H9 (cell line): ENCODE data around the gene MRPL16. TPM values are rescaled to one million over a fixed set of nuclear protein-coding genes. Genes with fewer than 3 reads are reported as not detected.

Experiments
- DNase-seq: peaks from one replicate; pipeline ENCODE4 v3.0.0-alpha.2; 2017
- H2AFZ ChIP-seq: one replicate; pipeline ENCODE4 v1.6.1; 2013; ENCODE audit warnings: mild to moderate bottlenecking, low read length, control low read depth, moderate library complexity
- H2AK5ac ChIP-seq: 2 replicates; pipeline ENCODE4 v1.6.1; 2013; ENCODE audit warnings: low read length, control low read depth, mixed read lengths; ENCODE audit not compliant: insufficient read length
- H2BK120ac ChIP-seq: one replicate; pipeline ENCODE4 v1.6.1; 2013; ENCODE audit warnings: low read depth, mild to moderate bottlenecking, low read length, control low read depth, inconsistent platforms; ENCODE audit not compliant: poor library complexity, severe bottlenecking
- H2BK12ac ChIP-seq: 2 replicates; pipeline ENCODE4 v1.6.1; 2013; ENCODE audit warnings: low read length, control low read depth, mixed read lengths, low read depth; ENCODE audit not compliant: insufficient read length
- H2BK15ac ChIP-seq: 2 replicates; pipeline ENCODE4 v1.6.1; 2013; ENCODE audit warnings: low read depth, low read length, control low read depth
- H2BK20ac ChIP-seq: one replicate; pipeline ENCODE4 v1.6.1; 2013; ENCODE audit warnings: low read depth, mild to moderate bottlenecking, low read length, control low read depth, inconsistent platforms; ENCODE audit not compliant: poor library complexity, severe bottlenecking
- H2BK5ac ChIP-seq: 2 replicates; pipeline ENCODE4 v1.6.1; 2013; ENCODE audit warnings: low read length, control low read depth, mixed read lengths; ENCODE audit not compliant: insufficient read length
- H3K14ac ChIP-seq: 2 replicates; pipeline ENCODE4 v1.6.1; 2013; ENCODE audit warnings: low read length, control low read depth; ENCODE audit not compliant: insufficient read depth
- H3K18ac ChIP-seq: 2 replicates; pipeline ENCODE4 v1.6.1; 2013; ENCODE audit warnings: low read depth, mild to moderate bottlenecking, mixed read lengths, low read length, control low read depth; ENCODE audit not compliant: insufficient read length
- H3K23ac ChIP-seq: 2 replicates; pipeline ENCODE4 v1.6.1; 2013; ENCODE audit warnings: low read length, control low read depth, mixed read lengths, low read depth; ENCODE audit not compliant: insufficient read length
- H3K23me2 ChIP-seq: 2 replicates; pipeline ENCODE4 v1.6.1; 2013; ENCODE audit warnings: low read depth, mild to moderate bottlenecking, mixed read lengths, low read length, control low read depth; ENCODE audit not compliant: insufficient read length, poor library complexity, severe bottlenecking
- H3K27ac ChIP-seq: 2 replicates; pipeline ENCODE4 v1.5.1; 2013; ENCODE audit warnings: low read length, control low read depth, mixed read lengths, low read depth; ENCODE audit not compliant: insufficient read length
- H3K27me3 ChIP-seq: 2 replicates; pipeline ENCODE4 v1.6.1; 2013; ENCODE audit warnings: low read length, control low read depth, inconsistent platforms; ENCODE audit not compliant: insufficient read depth
- H3K4ac ChIP-seq: 2 replicates; pipeline ENCODE4 v1.6.1; 2013; ENCODE audit warnings: low read depth, mild to moderate bottlenecking, control low read depth, inconsistent platforms, low read length, moderate library complexity
- H3K4me1 ChIP-seq: 2 replicates; pipeline ENCODE4 v1.6.1; 2013; ENCODE audit warnings: low read length, control low read depth, inconsistent platforms; ENCODE audit not compliant: insufficient read depth
- H3K4me2 ChIP-seq: 2 replicates; pipeline ENCODE4 v1.6.1; 2013; ENCODE audit warnings: low read length, control low read depth, mixed read lengths; ENCODE audit not compliant: insufficient read length, insufficient read depth
- H3K56ac ChIP-seq: 2 replicates; pipeline ENCODE4 v1.6.1; 2013; ENCODE audit warnings: low read depth, mild to moderate bottlenecking, mixed read lengths, low read length, control low read depth; ENCODE audit not compliant: insufficient read length
- H3K79me1 ChIP-seq: 2 replicates; pipeline ENCODE4 v1.6.1; 2013; ENCODE audit warnings: low read depth, mild to moderate bottlenecking, moderate library complexity, low read length, control low read depth, inconsistent platforms; ENCODE audit not compliant: insufficient read depth, poor library complexity, severe bottlenecking
- H3K79me2 ChIP-seq: 2 replicates; pipeline ENCODE4 v1.6.1; 2013; ENCODE audit warnings: low read length, control low read depth, inconsistent platforms; ENCODE audit not compliant: insufficient read depth
- H3K9ac ChIP-seq: 2 replicates; pipeline ENCODE4 v1.6.1; 2013; ENCODE audit warnings: low read length, control low read depth, mixed read lengths; ENCODE audit not compliant: insufficient read length; ENCODE audit errors: extremely low read depth
- H3K9me3 ChIP-seq: one replicate; pipeline ENCODE4 v1.6.1; 2013; ENCODE audit warnings: low read depth, low read length, inconsistent platforms; ENCODE audit not compliant: control insufficient read depth
- H3T11ph ChIP-seq: one replicate; pipeline ENCODE4 v1.6.1; 2013; ENCODE audit warnings: mild to moderate bottlenecking, low read length, control low read depth, inconsistent platforms
- H4K20me1 ChIP-seq: one replicate; pipeline ENCODE4 v1.6.1; 2013; ENCODE audit not compliant: control insufficient read depth, insufficient read length, insufficient read depth
- H4K5ac ChIP-seq: 2 replicates; pipeline ENCODE4 v1.6.1; 2013; ENCODE audit warnings: low read depth, mild to moderate bottlenecking, mixed read lengths, low read length, control low read depth; ENCODE audit not compliant: insufficient read length
- H4K8ac ChIP-seq: replicated peaks from 2 replicates; pipeline ENCODE4 v1.6.1; 2013; ENCODE audit warnings: low read length, control low read depth, mixed read lengths, low read depth; ENCODE audit not compliant: insufficient read length
- H4K91ac ChIP-seq: 2 replicates; pipeline ENCODE4 v1.6.1; 2013; ENCODE audit warnings: low read depth, mild to moderate bottlenecking, moderate library complexity, mixed read lengths, low read length, control low read depth; ENCODE audit not compliant: insufficient read length
- H3K27ac Mint-ChIP-seq, 3 experiments: 2 replicates in 2 of 3; 3 replicates in 1 of 3; pipeline ENCODE4 v1.8.0; 2020 to 2021; ENCODE audit warnings: mixed read lengths in 3 of 3, mild to moderate bottlenecking in 1 of 3, moderate library complexity in 1 of 3
- H3K27me3 Mint-ChIP-seq: 2 replicates; pipeline ENCODE4 v1.8.0; 2021; ENCODE audit warnings: low read depth, mild to moderate bottlenecking, moderate library complexity, mixed read lengths
- H3K36me3 Mint-ChIP-seq, 3 experiments: 2 replicates in 2 of 3; 3 replicates in 1 of 3; pipeline ENCODE4 v1.8.0; 2020 to 2021; ENCODE audit warnings: low read depth in 3 of 3, mixed read lengths in 3 of 3; ENCODE audit not compliant: insufficient read depth in 1 of 3
- H3K4me1 Mint-ChIP-seq, 2 experiments: 2 replicates each; pipeline ENCODE4 v1.8.0; 2020; ENCODE audit warnings: mixed read lengths in 2 of 2
- H3K4me3 Mint-ChIP-seq, 2 experiments: 2 replicates in 1 of 2; 3 replicates in 1 of 2; pipeline ENCODE4 v1.8.0; 2020 to 2021; ENCODE audit warnings: mild to moderate bottlenecking in 2 of 2, mixed read lengths in 2 of 2, moderate library complexity in 1 of 2
- H3K9me3 Mint-ChIP-seq, 2 experiments: 2 replicates in 1 of 2; 3 replicates in 1 of 2; pipeline ENCODE4 v1.8.0; 2020; ENCODE audit warnings: mild to moderate bottlenecking in 2 of 2, mixed read lengths in 2 of 2, moderate library complexity in 1 of 2
- CTCF ChIP-seq: fragments of 200-600 bp; sonication (generic); conservative IDR thresholded peaks from 3 replicates; pipeline ENCODE4 v1.8.0; 2021; ENCODE audit warnings: antibody characterized with exemption, mild to moderate bottlenecking
- WGBS: extraction: QIAGEN DNeasy Blood & Tissue Kit; methylation state at CpG from one replicate; pipeline ENCODE4 v1.1.7; 2013; ENCODE audit warnings: missing lambda C conversion rate, low lambda C conversion rate, mixed read lengths; ENCODE audit not compliant: insufficient read length; ENCODE audit errors: extremely low coverage; 5-methylcytosine and 5-hydroxymethylcytosine counted together
- total RNA-seq: library from RNA; stranded (reverse); gene quantifications from 2 replicates; pipeline ENCODE4 v1.2.1, GENCODE V29; 2021

The MRPL16 gene
- total RNA-seq, 1 experiment from 2014 or later, result 87.1 TPM

- TF ChIP-seq CTCF, result no peak
- H3K14ac ChIP-seq, result no peak overlapping the region
- peak overlapping the region; percentile 31 to 84 (median 81); a peak in 3 of 7 replicates for H3K27ac Mint-ChIP-seq
- no peak overlapping the region for H3K4ac ChIP-seq
- no CpG with 5 or more reads among the region's 4 CpGs for WGBS
- no peaks in the 10 kb centered on the region for H3K9me3 Mint-ChIP-seq
- no peak overlapping the region for H3K56ac ChIP-seq
- no peak overlapping the region for H2AK5ac ChIP-seq
- DNase-seq, result no peak
- H2BK120ac ChIP-seq, result no peak overlapping the region
- H2BK20ac ChIP-seq, result no peak overlapping the region
- H3T11ph ChIP-seq, result no peak overlapping the region
- H3K79me2 ChIP-seq, result peaks cover 27% of the 10 kb centered on the region; the same call in 1 of the 2 replicates
- no peaks in the 10 kb centered on the region for H3K9me3 ChIP-seq
- H2BK5ac ChIP-seq, result no peak overlapping the region
- no peaks in the 10 kb centered on the region; the same call in 1 of the 2 replicates for H3K4me1 ChIP-seq
- no peaks in the 10 kb centered on the region for H3K27me3 Mint-ChIP-seq
- no peak overlapping the region for H2BK15ac ChIP-seq
- no peaks in the 10 kb centered on the region for H3K27me3 ChIP-seq
- no peak overlapping the region for H3K4me3 Mint-ChIP-seq
- H3K23ac ChIP-seq, result no peak overlapping the region
- no peak overlapping the region for H4K5ac ChIP-seq
- peaks cover 14% of the 10 kb centered on the region for H3K79me1 ChIP-seq
- no peaks in the 10 kb centered on the region for H4K20me1 ChIP-seq
- H3K23me2 ChIP-seq, result no peaks in the 10 kb centered on the region
- no peak overlapping the region for H2BK12ac ChIP-seq
- H3K9ac ChIP-seq, result no peak overlapping the region
- peaks cover 3 to 8% of the 10 kb centered on the region in 2 experiments; a peak in 2 of 4 replicates for H3K4me1 Mint-ChIP-seq
- no peak overlapping the region for H3K4me2 ChIP-seq
- H3K27ac ChIP-seq, result no peak overlapping the region
- H3K18ac ChIP-seq, result no peak overlapping the region
- H4K8ac ChIP-seq, result no peak overlapping the region
- no peak overlapping the region for H2AFZ ChIP-seq
- H3K36me3 Mint-ChIP-seq, result peaks cover 0 to 3% (median 0%) of the 10 kb centered on the region in 3 experiments; a peak in 3 of 7 replicates
- no peak overlapping the region for H4K91ac ChIP-seq
Measured at GRCh38 chr11:59765068-59765735, 45.4 kb downstream of the MRPL16 start.
